Liver (tissue), 9 donors: ENCODE results near the gene PHLDB3. TPM values are rescaled to one million over a fixed set of nuclear protein-coding genes. Genes with fewer than 3 reads are reported as not detected.
"Not testable (repeated sequence)": the region's sequence is repeated elsewhere in the genome, so short reads cannot be mapped to it uniquely, and the experiment has no call there.

Experiments
- DNase-seq: peaks from one replicate; pipeline ENCODE4 v3.0.0-alpha.2; 2017; ENCODE audit warnings: low spot score
- H3K27ac ChIP-seq, 2 donors: one replicate each; pipeline ENCODE4 v1.7.0; 2013; ENCODE audit warnings: inconsistent platforms in 2 of 2, low read length in 2 of 2, control low read depth in 1 of 2, low read depth in 1 of 2, mild to moderate bottlenecking in 1 of 2
- H3K27me3 ChIP-seq, 4 donors: one replicate each; pipeline versions ENCODE4 v1.6.1 to v1.7.0; 2013; ENCODE audit warnings: low read length in 3 of 4, inconsistent platforms in 1 of 4, mild to moderate bottlenecking in 1 of 4, moderate library complexity in 1 of 4; ENCODE audit not compliant: control insufficient read depth in 4 of 4, insufficient read depth in 4 of 4
- H3K36me3 ChIP-seq, 4 donors: one replicate each; pipeline versions ENCODE4 v1.6.1 to v1.7.0; 2013; ENCODE audit warnings: low read length in 3 of 4, mild to moderate bottlenecking in 3 of 4, low read depth in 1 of 4, moderate library complexity in 1 of 4; ENCODE audit not compliant: control insufficient read depth in 4 of 4, insufficient read depth in 3 of 4
- H3K4me1 ChIP-seq, 4 donors: one replicate each; pipeline versions ENCODE4 v1.6.1 to v1.7.0; 2013; ENCODE audit warnings: low read length in 3 of 4, mild to moderate bottlenecking in 3 of 4, moderate library complexity in 1 of 4; ENCODE audit not compliant: control insufficient read depth in 4 of 4, insufficient read depth in 4 of 4
- H3K4me3 ChIP-seq, 3 donors: one replicate each; pipeline versions ENCODE4 v1.6.1 to v1.7.0; 2013; ENCODE audit warnings: low read length in 3 of 3, control low read depth in 1 of 3, low read depth in 1 of 3, mild to moderate bottlenecking in 1 of 3
- H3K9ac ChIP-seq, 2 donors: one replicate each; pipeline ENCODE4 v1.7.0; 2013; ENCODE audit warnings: low read length in 2 of 2, mild to moderate bottlenecking in 2 of 2, moderate library complexity in 2 of 2, control low read depth in 1 of 2, low read depth in 1 of 2
- H3K9me3 ChIP-seq, 4 donors: one replicate each; pipeline versions ENCODE4 v1.6.1 to v1.7.0; 2013; ENCODE audit warnings: low read length in 3 of 4; ENCODE audit not compliant: control insufficient read depth in 4 of 4
- ATF3 ChIP-seq: IDR thresholded peaks from 2 replicates; pipeline ENCODE4 v1.6.1; 2016; ENCODE audit warnings: antibody characterized with exemption
- EGR1 ChIP-seq, 2 donors: IDR thresholded peaks; 2 replicates each; pipeline ENCODE4 v1.6.1; 2016 to 2018; ENCODE audit warnings: antibody characterized with exemption in 2 of 2, low read depth in 2 of 2
- FOXA1 ChIP-seq: IDR thresholded peaks from 2 replicates; pipeline ENCODE4 v1.6.1; 2016; ENCODE audit warnings: antibody characterized with exemption
- GABPA ChIP-seq, 2 donors: IDR thresholded peaks in 1 of 2; conservative IDR thresholded peaks in 1 of 2; 2 replicates each; pipeline ENCODE4 v1.6.1; 2016; ENCODE audit warnings: antibody characterized with exemption in 2 of 2, mild to moderate bottlenecking in 1 of 2, moderate library complexity in 1 of 2
- HNF4G ChIP-seq: IDR thresholded peaks from 2 replicates; pipeline ENCODE4 v1.6.1; 2016; ENCODE audit warnings: antibody characterized with exemption
- JUND ChIP-seq, 2 donors: IDR thresholded peaks; 2 replicates each; pipeline ENCODE4 v1.6.1; 2016; ENCODE audit warnings: antibody characterized with exemption in 2 of 2
- NR2F2 ChIP-seq: IDR thresholded peaks from 2 replicates; pipeline ENCODE4 v1.6.1; 2016; ENCODE audit warnings: antibody characterized with exemption
- RAD21 ChIP-seq, 2 donors: IDR thresholded peaks; 2 replicates each; pipeline ENCODE4 v1.6.1; 2016; ENCODE audit warnings: antibody characterized with exemption in 2 of 2, mild to moderate bottlenecking in 2 of 2
- REST ChIP-seq: IDR thresholded peaks from 2 replicates; pipeline ENCODE4 v1.6.1; 2016; ENCODE audit warnings: antibody characterized with exemption, mild to moderate bottlenecking
- RXRA ChIP-seq, 2 donors: IDR thresholded peaks; 2 replicates each; pipeline ENCODE4 v1.6.1; 2017 to 2018; ENCODE audit warnings: antibody characterized with exemption in 2 of 2, mild to moderate bottlenecking in 1 of 2
- SP1 ChIP-seq: IDR thresholded peaks from 2 replicates; pipeline ENCODE4 v1.6.1; 2018; ENCODE audit warnings: antibody characterized with exemption, mild to moderate bottlenecking
- TAF1 ChIP-seq: conservative IDR thresholded peaks from 2 replicates; pipeline ENCODE4 v1.6.1; 2016; ENCODE audit warnings: antibody characterized with exemption, mild to moderate bottlenecking
- YY1 ChIP-seq: IDR thresholded peaks from 2 replicates; pipeline ENCODE4 v1.6.1; 2016; ENCODE audit warnings: antibody characterized with exemption, mild to moderate bottlenecking
- ZBTB33 ChIP-seq: IDR thresholded peaks from 2 replicates; pipeline ENCODE4 v1.6.1; 2016; ENCODE audit warnings: antibody characterized with exemption
- WGBS: extraction: QIAGEN DNeasy Blood & Tissue Kit; methylation state at CpG from one replicate; pipeline ENCODE4 v1.1.7; 2013; 5-methylcytosine and 5-hydroxymethylcytosine counted together
- polyA plus RNA-seq, 2 donors: library from polyadenylated mRNA; stranded (reverse) in 1 of 2; unstranded in 1 of 2; fragments of 200-250 nt in 1 of 2; fragments of >200 nt in 1 of 2; fragmentation: Nextera tagmentation in 1 of 2; extraction: Ambion mirVana in 1 of 2; gene quantifications; one replicate each; pipeline versions ENCODE4 v1.2.1 to v1.2.3, GENCODE V29; 2013 to 2015
- total RNA-seq, 2 donors: library from RNA; depleted of rRNA; stranded (reverse); fragments of >200 nt; gene quantifications; one replicate each; pipeline ENCODE4 v1.2.3, GENCODE V29; 2014
- TF ChIP-seq, protein P1 (sequence below): IDR thresholded peaks from 2 replicates; pipeline ENCODE4 v1.6.1; 2016; ENCODE audit warnings: antibody characterized with exemption
- TF ChIP-seq, protein P2 (sequence below): fragments of 150-350 bp; IDR thresholded peaks from 2 replicates; pipeline ENCODE4 v1.5.1; 2017; ENCODE audit warnings: improper control_type of control experiment, low read depth, low read length; ENCODE audit not compliant: missing input control
- donor health status: healthy.
- donor health status: healthy.
- donor health status: healthy.
- donor health status: healthy.
- donor health status: healthy.

Gene PHLDB3
- total and polyA plus RNA-seq, 4 donors: 10.6 to 18.2 (median 11.7) TPM

- Histone ChIP-seq H3K27ac (no peak overlapping the region), H3K36me3 (peaks cover 8 to 35% (median 16%) of the 10 kb centered on the region in 4 donors), H3K4me1 (no peaks in the 10 kb centered on the region), H3K9me3 (no peaks in the 10 kb centered on the region), H3K9ac (no peak overlapping the region), H3K4me3 (no peak overlapping the region), H3K27me3 (no peaks in the 10 kb centered on the region)
- no peak for TF ChIP-seq GABPA (IDR thresholded peaks at IDR 0.05 in 1 of 2, conservative IDR thresholded peaks at IDR 0.05 in 1 of 2)
- no peak for TF ChIP-seq ATF3
- no peak for TF ChIP-seq TAF1
- no peak for TF ChIP-seq EGR1 (IDR thresholded peaks at IDR 0.05; ENCODE audit: low read depth in 2 of 2)
- no peak for TF ChIP-seq REST
- TF ChIP-seq YY1: no peak
- TF ChIP-seq, protein P1, sequence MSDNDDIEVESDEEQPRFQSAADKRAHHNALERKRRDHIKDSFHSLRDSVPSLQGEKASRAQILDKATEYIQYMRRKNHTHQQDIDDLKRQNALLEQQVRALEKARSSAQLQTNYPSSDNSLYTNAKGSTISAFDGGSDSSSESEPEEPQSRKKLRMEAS: no peak
- TF ChIP-seq RAD21 (IDR thresholded peaks at IDR 0.05): no peak
- no peak for TF ChIP-seq NR2F2
- TF ChIP-seq ZBTB33: no peak
- no peak for TF ChIP-seq FOXA1
- TF ChIP-seq, protein P2, sequence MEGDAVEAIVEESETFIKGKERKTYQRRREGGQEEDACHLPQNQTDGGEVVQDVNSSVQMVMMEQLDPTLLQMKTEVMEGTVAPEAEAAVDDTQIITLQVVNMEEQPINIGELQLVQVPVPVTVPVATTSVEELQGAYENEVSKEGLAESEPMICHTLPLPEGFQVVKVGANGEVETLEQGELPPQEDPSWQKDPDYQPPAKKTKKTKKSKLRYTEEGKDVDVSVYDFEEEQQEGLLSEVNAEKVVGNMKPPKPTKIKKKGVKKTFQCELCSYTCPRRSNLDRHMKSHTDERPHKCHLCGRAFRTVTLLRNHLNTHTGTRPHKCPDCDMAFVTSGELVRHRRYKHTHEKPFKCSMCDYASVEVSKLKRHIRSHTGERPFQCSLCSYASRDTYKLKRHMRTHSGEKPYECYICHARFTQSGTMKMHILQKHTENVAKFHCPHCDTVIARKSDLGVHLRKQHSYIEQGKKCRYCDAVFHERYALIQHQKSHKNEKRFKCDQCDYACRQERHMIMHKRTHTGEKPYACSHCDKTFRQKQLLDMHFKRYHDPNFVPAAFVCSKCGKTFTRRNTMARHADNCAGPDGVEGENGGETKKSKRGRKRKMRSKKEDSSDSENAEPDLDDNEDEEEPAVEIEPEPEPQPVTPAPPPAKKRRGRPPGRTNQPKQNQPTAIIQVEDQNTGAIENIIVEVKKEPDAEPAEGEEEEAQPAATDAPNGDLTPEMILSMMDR: no peak
- no peak for TF ChIP-seq JUND (IDR thresholded peaks at IDR 0.05)
- TF ChIP-seq RXRA (IDR thresholded peaks at IDR 0.05): no peak
- no peak for TF ChIP-seq SP1
- TF ChIP-seq HNF4G: no peak
- no peak for DNase-seq
- WGBS: 92% methylated on average over 2 of the region's 2 CpGs
Observed at GRCh38 chr19:43548706-43549105, 44.2 kb upstream of the PHLDB3 start.

GRCh38 chr19:43547926-43548325 is 43.4 kb upstream of the PHLDB3 start:
- H3K27me3 ChIP-seq, DNase-seq, H3K9ac ChIP-seq, H3K4me3 ChIP-seq, H3K4me1 ChIP-seq, H3K27ac ChIP-seq, H3K9me3 ChIP-seq: not testable (repeated sequence)
- 93% methylated on average over 20 of the region's 24 CpGs for WGBS
- H3K36me3 ChIP-seq: peaks cover 8 to 34% (median 18%) of the 10 kb centered on the region in 4 donors
